Activated CD4-positive, alpha-beta memory T cell treated with anti-CD3 and anti-CD28 coated beads for 36 hours (primary cell): ENCODE measurements around the gene CDIP1. TPM values are rescaled to one million over a fixed set of nuclear protein-coding genes. Genes with fewer than 3 reads are reported as not detected.
A peak's percentile ranks its signal among the peaks of the same experiment; 100 is the strongest.

ENCODE experiments used
- CTCF ChIA-PET: fragments of 350-600 bp; sonication (Branson Sonifier 250); formaldehyde crosslinking; loops from one replicate; lab custom pipeline; 2021; ENCODE audit warnings: antibody characterized with exemption, inconsistent platforms; lab: Charles Lee
- POLR2A ChIA-PET: fragments of 350-600 bp; sonication (Branson Sonifier 250); formaldehyde crosslinking; loops from one replicate; lab custom pipeline; 2021; ENCODE audit warnings: antibody characterized with exemption; lab: Charles Lee
- DNase-seq: peaks from one replicate; pipeline ENCODE4 v3.0.0-alpha.2; 2020
- H3K27ac Mint-ChIP-seq: one replicate; pipeline ENCODE4 v1.8.0; 2021; ENCODE audit warnings: mixed read lengths
- H3K27me3 Mint-ChIP-seq: one replicate; pipeline ENCODE4 v1.8.0; 2021; ENCODE audit warnings: mixed read lengths
- H3K36me3 Mint-ChIP-seq: one replicate; pipeline ENCODE4 v1.8.0; 2021; ENCODE audit warnings: mixed read lengths
- H3K4me1 Mint-ChIP-seq: one replicate; pipeline ENCODE4 v1.8.0; 2021; ENCODE audit warnings: low read depth, mixed read lengths
- H3K4me3 Mint-ChIP-seq: one replicate; pipeline ENCODE4 v1.8.0; 2021; ENCODE audit warnings: mild to moderate bottlenecking, mixed read lengths
- H3K9me3 Mint-ChIP-seq: one replicate; pipeline ENCODE4 v1.8.0; 2021; ENCODE audit warnings: mixed read lengths
- intact Hi-C: fragments of 100-400 bp; cut with micrococcal nuclease; formaldehyde crosslinking; loops from one replicate; pipeline ENCODE4 v1.15.1; 2023
- total RNA-seq, 2 experiments: library from RNA; stranded (reverse); gene quantifications; one replicate each; pipeline ENCODE4 v1.2.3, GENCODE V29; 2021

CDIP1 gene
- total RNA-seq, 2 experiments from 2014 or later = 25.7 to 27.5 TPM

DNA sequence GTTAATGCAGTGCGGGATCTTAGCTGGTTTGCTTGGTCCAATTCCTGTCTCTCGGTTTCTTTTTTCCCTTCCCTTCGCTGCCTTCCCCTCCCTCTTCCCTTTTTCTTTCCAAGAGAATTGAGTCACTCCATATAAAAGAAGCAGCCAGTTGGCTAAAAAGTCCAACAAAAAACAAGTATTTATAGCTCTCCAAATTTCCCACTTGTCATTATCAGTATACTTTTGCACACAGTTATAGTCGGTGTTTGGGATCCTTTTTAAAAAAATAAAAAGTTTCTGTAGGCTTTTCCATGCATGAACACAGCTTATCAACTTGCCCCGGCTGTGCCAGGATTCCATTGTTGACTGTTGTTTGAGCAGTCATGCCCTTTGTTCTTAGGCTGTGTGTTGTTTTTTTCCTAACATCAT lies 37.5 kb downstream of the CDIP1 start:
- H3K36me3 Mint-ChIP-seq = peaks cover 13% of the 10 kb centered on the region
- H3K4me3 Mint-ChIP-seq = no peak overlapping the region
- no peaks in the 10 kb centered on the region for H3K9me3 Mint-ChIP-seq
- ChIA-PET POLR2A (interaction anchor here (1.3 kb wide), 1 partner anchor 25 kb away, joined by 4 read pairs; the partner anchor contains the start of gene HMOX2), CTCF (interaction anchor here (0.9 to 1.8 kb wide), 5 partner anchors 9 to 123 kb away, joined by 3 to 10 read pairs (median 4); partner anchors contain the start of gene MGRN1)
- H3K27ac Mint-ChIP-seq = peak overlapping the region; percentile 74
- no peak for DNase-seq
- no peaks in the 10 kb centered on the region for H3K27me3 Mint-ChIP-seq
- intact Hi-C loops = no loop called here
- peaks cover 83% of the 10 kb centered on the region for H3K4me1 Mint-ChIP-seq

DNA sequence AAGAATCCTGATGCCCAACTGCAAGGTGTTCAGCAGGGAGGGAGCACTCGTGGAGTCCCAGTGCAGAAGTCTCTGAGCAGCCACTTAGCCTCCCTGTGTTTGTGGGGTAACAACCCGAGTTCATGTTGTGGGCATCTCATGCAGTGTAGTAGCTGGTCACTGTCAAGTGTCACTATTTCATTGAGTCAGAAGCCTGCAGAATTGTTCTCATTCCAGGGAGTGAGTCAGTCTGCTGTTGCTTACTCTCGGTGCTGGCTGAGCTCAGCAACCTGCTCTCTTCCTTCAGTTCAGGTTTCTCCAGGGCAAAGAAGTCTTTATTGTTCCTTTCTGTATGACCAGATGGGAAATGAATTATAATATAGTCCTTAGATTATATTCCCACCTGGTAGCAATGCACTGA lies 38.3 kb downstream of the CDIP1 start:
- CTCF ChIA-PET = interaction anchor here (1.1 to 1.8 kb wide), 5 partner anchors 10 to 48 kb away, joined by 4 to 10 read pairs (median 4); partner anchors contain the start of gene HMOX2
- POLR2A ChIA-PET = interaction anchor here (0.6 kb wide), 1 partner anchor 88 kb away, joined by 3 read pairs; no protein-coding TSS in a partner anchor
- Mint-ChIP-seq H3K36me3 (peaks cover 10% of the 10 kb centered on the region), H3K4me3 (no peak overlapping the region), H3K9me3 (no peaks in the 10 kb centered on the region), H3K27me3 (no peaks in the 10 kb centered on the region), H3K27ac (peak overlapping the region; percentile 20), H3K4me1 (peaks cover 83% of the 10 kb centered on the region)
- intact Hi-C loops = no loop called here
- peak; percentile 55 for DNase-seq

DNA sequence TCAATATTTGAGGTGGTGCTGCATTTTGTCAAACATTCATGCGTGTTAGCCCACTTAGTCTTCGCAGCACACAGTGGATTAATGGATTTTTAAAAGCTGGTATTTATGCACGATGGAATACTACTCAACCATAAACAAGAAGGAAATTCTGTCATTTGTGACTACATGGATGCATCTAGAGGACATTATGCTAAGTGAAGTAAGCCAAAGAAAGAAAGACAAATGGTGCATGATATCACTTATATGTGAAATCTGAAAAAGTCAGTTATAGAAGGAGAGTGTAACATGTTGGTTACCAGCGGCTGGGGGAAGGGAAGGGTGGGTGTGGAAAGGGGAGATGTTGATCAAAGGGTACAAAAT lies 39.4 kb downstream of the CDIP1 start:
- peaks cover 86% of the 10 kb centered on the region for H3K4me1 Mint-ChIP-seq
- intact Hi-C loops = no loop called here
- ChIA-PET POLR2A (no interaction called here), CTCF (interaction anchor here (1.2 to 1.7 kb wide), 2 partner anchors 23 to 49 kb away, joined by 4 to 5 read pairs; partner anchors contain the start of gene HMOX2)
- H3K4me3 Mint-ChIP-seq = no peak overlapping the region
- no peaks in the 10 kb centered on the region for H3K27me3 Mint-ChIP-seq
- peaks cover 10% of the 10 kb centered on the region for H3K36me3 Mint-ChIP-seq
- H3K27ac Mint-ChIP-seq = no peak overlapping the region
- DNase-seq = no peak
- H3K9me3 Mint-ChIP-seq = no peaks in the 10 kb centered on the region

DNA sequence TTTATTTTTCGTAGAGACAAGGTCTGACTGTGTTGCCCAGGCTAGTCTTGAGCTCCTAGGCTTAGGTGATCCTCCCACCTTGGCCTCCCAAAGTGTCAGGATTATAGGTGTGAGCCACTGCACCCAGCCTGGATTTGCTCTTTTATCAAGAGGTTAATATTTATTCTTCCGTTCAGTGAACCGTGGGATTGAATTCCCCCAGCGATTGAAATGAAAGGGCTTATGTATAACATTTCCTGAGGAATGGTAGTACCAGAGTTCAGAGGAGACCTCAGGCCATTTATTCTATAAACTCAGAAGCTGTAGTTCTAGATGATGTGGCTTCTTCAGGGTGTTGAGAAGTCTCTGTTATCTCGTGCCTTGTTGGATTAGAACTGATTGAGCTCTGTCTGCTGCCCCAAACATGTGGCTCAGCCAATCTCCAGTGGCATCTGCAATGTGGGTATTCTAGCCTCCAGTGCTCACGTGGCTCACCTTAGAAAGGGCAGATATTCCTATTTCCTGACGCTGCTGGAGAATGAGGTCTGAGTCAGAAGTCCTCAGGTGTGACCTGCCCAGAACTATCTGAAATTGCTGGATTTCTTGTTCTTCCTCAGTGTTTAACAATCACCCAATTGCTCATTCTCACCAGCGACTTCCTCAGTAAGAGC lies 39.9 kb downstream of the CDIP1 start:
- intact Hi-C loops = no loop called here
- ChIA-PET CTCF (interaction anchor here (1.7 kb wide), 1 partner anchor 23 kb away, joined by 5 read pairs; the partner anchor contains the start of gene HMOX2), POLR2A (interaction anchor here (0.7 kb wide), 1 partner anchor 38 kb away, joined by 5 read pairs; no protein-coding TSS in a partner anchor)
- H3K27me3 Mint-ChIP-seq = no peaks in the 10 kb centered on the region
- H3K36me3 Mint-ChIP-seq = peaks cover 10% of the 10 kb centered on the region
- no peaks in the 10 kb centered on the region for H3K9me3 Mint-ChIP-seq
- H3K4me3 Mint-ChIP-seq = no peak overlapping the region
- H3K4me1 Mint-ChIP-seq = peaks cover 85% of the 10 kb centered on the region
- H3K27ac Mint-ChIP-seq = no peak overlapping the region
- no peak for DNase-seq

DNA sequence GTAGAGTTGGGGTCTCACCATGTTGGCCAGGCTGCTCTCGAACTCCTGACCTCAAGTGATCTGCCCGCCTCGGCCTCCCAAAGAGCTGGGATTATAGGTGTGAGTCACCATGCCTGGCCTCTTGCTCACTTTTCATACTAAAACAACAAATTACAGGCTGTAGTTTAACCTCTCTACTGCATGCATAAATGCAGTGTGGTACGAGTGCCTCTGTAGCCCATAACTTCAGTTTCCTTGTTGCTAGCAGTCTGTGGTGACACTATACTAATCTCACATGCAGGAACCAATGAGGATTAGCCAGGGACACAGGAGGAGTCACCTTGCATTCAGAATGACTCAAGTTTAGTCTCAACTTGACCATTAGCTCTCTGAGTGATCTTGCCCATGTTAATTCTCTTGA lies 42.3 kb downstream of the CDIP1 start:
- ChIA-PET CTCF (interaction anchor here (2.4 kb wide), 1 partner anchor 10 kb away, joined by 9 read pairs; no protein-coding TSS in a partner anchor), POLR2A (interaction anchor here (1.3 kb wide), 1 partner anchor 19 kb away, joined by 3 read pairs; no protein-coding TSS in a partner anchor)
- peak overlapping the region; percentile 70 for H3K27ac Mint-ChIP-seq
- peaks cover 76% of the 10 kb centered on the region for H3K4me1 Mint-ChIP-seq
- intact Hi-C loops = no loop called here
- H3K9me3 Mint-ChIP-seq = no peaks in the 10 kb centered on the region
- H3K36me3 Mint-ChIP-seq = peaks cover 12% of the 10 kb centered on the region
- no peaks in the 10 kb centered on the region for H3K27me3 Mint-ChIP-seq
- peak; percentile 22 for DNase-seq
- H3K4me3 Mint-ChIP-seq = no peak overlapping the region

DNA sequence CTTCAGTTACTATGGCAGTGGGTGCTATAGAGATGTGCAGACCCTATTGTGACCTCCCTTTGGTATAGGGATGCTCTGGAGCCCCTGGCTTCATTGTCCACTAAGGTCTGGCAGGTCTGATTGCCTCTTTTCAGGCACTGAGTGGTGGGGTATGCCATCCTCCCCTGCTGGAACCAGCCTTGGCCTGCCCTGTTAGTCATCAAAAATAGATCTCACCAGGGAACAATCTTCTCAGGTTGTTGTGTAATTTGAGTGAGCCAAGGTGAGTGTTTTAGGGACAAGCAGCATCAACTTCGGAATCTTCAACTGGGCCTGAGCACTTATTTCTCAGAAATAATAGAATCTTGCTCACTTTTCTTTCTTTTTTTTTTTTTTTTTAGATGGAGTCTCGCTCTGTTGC lies 42.8 kb downstream of the CDIP1 start:
- DNase-seq = no peak
- Mint-ChIP-seq H3K9me3 (no peaks in the 10 kb centered on the region), H3K27ac (peak overlapping the region; percentile 70), H3K4me1 (peaks cover 75% of the 10 kb centered on the region), H3K4me3 (no peak overlapping the region), H3K36me3 (peaks cover 13% of the 10 kb centered on the region), H3K27me3 (no peaks in the 10 kb centered on the region)
- CTCF ChIA-PET = interaction anchor here (0.6 to 2.4 kb wide), 2 partner anchors 10 to 206 kb away, joined by 3 to 9 read pairs; no protein-coding TSS in a partner anchor
- intact Hi-C loops = no loop called here
- POLR2A ChIA-PET = interaction anchor here (1.3 kb wide), 1 partner anchor 19 kb away, joined by 3 read pairs; no protein-coding TSS in a partner anchor

DNA sequence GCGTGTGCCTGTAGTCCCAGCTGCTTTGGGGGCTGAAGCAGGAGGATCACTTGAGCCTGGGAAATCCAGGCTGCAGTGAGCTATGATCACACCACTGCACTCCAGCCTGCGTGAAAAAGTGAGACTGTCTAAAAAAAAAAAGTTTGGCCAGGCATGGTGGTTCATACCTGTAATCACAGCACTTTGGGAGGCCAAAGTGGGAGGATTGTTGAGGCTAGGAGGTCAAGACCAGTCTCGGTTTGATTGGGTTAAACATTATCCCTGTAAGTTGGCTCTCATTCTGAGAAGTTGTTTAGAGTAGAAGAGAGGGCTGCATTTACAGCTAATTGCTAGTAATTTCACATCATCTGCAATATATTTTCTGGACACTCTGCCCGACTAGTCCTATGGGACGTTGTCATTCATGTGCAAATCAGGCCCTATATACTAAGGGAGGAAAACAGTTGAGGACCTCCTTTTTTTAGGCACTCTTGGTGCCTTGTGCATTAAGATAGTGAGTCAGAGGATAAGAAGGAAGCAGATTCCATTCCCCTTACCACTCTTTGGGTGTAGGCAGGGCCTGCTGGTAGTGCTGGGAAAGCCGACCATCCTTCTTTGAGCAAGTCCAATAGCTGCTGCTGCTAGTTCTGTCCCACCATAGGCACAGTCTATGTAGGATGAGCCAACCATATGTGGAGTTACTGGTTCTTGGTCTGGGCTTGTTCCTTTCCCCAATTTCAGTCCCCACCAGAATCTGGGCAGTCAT lies 43.7 kb downstream of the CDIP1 start:
- intact Hi-C loops = no loop called here
- H3K4me1 Mint-ChIP-seq = peaks cover 75% of the 10 kb centered on the region
- no peak overlapping the region for H3K27ac Mint-ChIP-seq
- H3K36me3 Mint-ChIP-seq = peaks cover 16% of the 10 kb centered on the region
- CTCF ChIA-PET = interaction anchor here (0.6 to 1.6 kb wide), 2 partner anchors 19 to 205 kb away, joined by 3 to 4 read pairs; partner anchors contain the start of gene HMOX2
- no peak for DNase-seq
- H3K4me3 Mint-ChIP-seq = no peak overlapping the region
- H3K27me3 Mint-ChIP-seq = no peaks in the 10 kb centered on the region
- POLR2A ChIA-PET = interaction anchor here (0.7 to 1.2 kb wide), 3 partner anchors 10 to 906 kb away, joined by 3 to 4 read pairs (median 4); no protein-coding TSS in a partner anchor
- no peaks in the 10 kb centered on the region for H3K9me3 Mint-ChIP-seq

DNA sequence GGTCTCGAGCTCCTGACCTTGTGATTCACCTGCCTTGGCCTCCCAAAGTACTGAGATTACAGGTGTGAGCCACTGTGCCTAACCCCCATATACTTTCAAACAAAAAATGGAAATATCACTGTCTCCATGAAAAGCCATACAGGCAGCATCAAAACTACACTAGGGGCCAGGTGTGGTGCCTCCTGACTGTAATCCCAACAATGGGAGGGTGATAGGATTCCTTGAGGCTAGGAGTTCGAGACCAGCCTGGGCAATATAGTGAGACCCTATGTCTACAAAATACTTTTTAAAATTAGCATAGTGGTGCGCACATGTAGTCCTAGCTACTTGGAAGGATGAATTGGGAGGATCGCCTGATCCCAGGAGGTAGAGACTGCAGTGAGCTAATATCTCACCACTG lies 46.7 kb downstream of the CDIP1 start:
- H3K36me3 Mint-ChIP-seq = peaks cover 23% of the 10 kb centered on the region
- H3K9me3 Mint-ChIP-seq = no peaks in the 10 kb centered on the region
- no peak for DNase-seq
- peak overlapping the region; percentile 38 for H3K27ac Mint-ChIP-seq
- intact Hi-C loops = no loop called here
- ChIA-PET POLR2A (no interaction called here), CTCF (no interaction called here)
- peaks cover 77% of the 10 kb centered on the region for H3K4me1 Mint-ChIP-seq
- no peak overlapping the region for H3K4me3 Mint-ChIP-seq
- H3K27me3 Mint-ChIP-seq = no peaks in the 10 kb centered on the region

DNA sequence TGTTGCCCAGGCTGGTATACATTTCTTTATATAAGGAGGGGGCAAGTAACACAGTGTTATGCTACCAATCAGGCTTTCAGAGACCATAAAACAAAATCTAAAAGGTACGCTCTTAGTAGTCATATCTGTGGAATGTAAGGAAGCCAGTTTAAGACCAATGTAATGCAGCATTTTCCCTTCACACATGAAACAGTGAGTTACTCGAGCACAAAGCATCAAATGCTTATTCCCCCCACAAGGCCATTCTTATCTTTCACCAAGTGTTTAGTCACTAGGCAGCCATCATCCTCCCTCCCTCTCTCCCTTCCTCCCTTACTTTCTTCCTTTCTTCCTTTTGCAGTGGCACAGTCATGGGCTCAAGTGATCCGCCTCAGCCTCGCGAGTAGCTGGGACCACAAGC lies 49.5 kb downstream of the CDIP1 start:
- no peaks in the 10 kb centered on the region for H3K9me3 Mint-ChIP-seq
- peak overlapping the region; percentile 94 for H3K27ac Mint-ChIP-seq
- ChIA-PET POLR2A (no interaction called here), CTCF (interaction anchor here (2.1 to 2.6 kb wide), 2 partner anchors 11 to 17 kb away, joined by 10 to 21 read pairs; no protein-coding TSS in a partner anchor)
- H3K27me3 Mint-ChIP-seq = no peaks in the 10 kb centered on the region
- H3K36me3 Mint-ChIP-seq = peaks cover 27% of the 10 kb centered on the region
- no peak for DNase-seq
- intact Hi-C loops = no loop called here
- peaks cover 63% of the 10 kb centered on the region for H3K4me1 Mint-ChIP-seq
- no peak overlapping the region for H3K4me3 Mint-ChIP-seq

DNA sequence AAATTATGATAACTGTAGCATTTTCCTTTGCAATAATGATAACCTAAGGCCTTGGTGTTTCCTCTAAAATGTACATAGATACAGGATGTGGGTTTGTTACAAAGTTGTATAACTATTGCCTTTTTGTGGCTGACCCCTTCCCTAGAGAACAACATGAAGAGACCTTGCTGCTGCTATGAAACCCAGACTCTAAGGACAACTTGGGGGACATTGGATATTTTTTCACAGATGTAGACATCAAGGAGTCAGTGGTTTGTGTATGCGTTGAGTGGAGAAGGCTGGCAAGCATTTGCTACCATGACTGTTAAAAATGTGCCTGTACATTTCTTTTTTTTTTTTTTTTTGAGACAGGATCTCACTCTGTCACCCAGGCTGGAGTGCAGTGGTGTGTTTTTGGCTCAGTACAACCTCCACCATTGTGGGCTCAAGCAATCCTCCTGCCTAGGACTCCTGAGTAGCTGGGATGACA lies 50.0 kb downstream of the CDIP1 start:
- ChIA-PET CTCF (interaction anchor here (2.1 to 2.6 kb wide), 2 partner anchors 11 to 18 kb away, joined by 10 to 21 read pairs; no protein-coding TSS in a partner anchor), POLR2A (interaction anchor here (0.9 kb wide), 1 partner anchor 102 kb away, joined by 8 read pairs; no protein-coding TSS in a partner anchor)
- H3K4me1 Mint-ChIP-seq = peaks cover 59% of the 10 kb centered on the region
- H3K9me3 Mint-ChIP-seq = no peaks in the 10 kb centered on the region
- intact Hi-C loops = no loop called here
- no peak for DNase-seq
- peak overlapping the region; percentile 13 for H3K4me3 Mint-ChIP-seq
- H3K27me3 Mint-ChIP-seq = no peaks in the 10 kb centered on the region
- H3K27ac Mint-ChIP-seq = peak overlapping the region; percentile 94
- H3K36me3 Mint-ChIP-seq = peaks cover 27% of the 10 kb centered on the region

DNA sequence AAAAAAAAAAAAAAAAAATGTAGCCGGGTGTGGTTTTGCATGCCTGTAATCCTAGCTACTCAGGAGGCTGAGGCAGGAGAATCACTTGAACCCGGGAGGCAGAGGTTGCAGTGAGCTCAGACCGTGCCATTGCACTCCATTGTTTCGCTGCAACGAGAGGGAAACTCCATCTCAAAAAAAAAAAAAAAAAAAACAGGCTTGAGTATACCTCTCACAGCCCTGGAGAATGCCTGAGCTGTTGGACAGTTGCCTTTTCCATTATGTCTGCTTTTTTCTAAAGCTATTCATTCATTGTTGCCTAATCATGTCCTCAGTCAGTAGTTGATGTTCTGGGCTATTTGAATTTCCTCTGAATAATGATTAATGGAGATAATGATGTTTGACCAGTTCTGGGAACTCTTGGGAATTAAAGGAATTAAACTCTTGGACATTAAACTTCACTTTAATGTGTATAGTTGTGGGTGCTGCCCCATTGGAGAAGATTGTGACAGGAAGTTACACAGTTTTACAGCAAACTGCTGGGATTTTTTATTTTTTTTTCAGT lies 50.5 kb downstream of the CDIP1 start:
- Mint-ChIP-seq H3K4me1 (peaks cover 54% of the 10 kb centered on the region), H3K9me3 (no peaks in the 10 kb centered on the region), H3K36me3 (peaks cover 24% of the 10 kb centered on the region), H3K4me3 (no peak overlapping the region), H3K27me3 (no peaks in the 10 kb centered on the region), H3K27ac (peak overlapping the region; percentile 94)
- ChIA-PET CTCF (interaction anchor here (0.7 to 2.6 kb wide), 4 partner anchors 17 to 156 kb away, joined by 3 to 21 read pairs (median 3); no protein-coding TSS in a partner anchor), POLR2A (interaction anchor here (0.6 to 0.9 kb wide), 3 partner anchors 25 to 147 kb away, joined by 3 to 8 read pairs (median 3); no protein-coding TSS in a partner anchor)
- DNase-seq = no peak
- intact Hi-C loops = no loop called here
